Inflammatory macrophage (primary cell): ENCODE data around the gene HORMAD2.
A peak's percentile ranks its signal among the peaks of the same experiment; 100 is the strongest.

Experiments used
- DNase-seq, 2 donors: peaks; one replicate each; pipeline ENCODE4 v3.0.0-alpha.2; 2020 to 2022

The HORMAD2 gene

GRCh38 chr22:30170129-30170528, 89.9 kb downstream of the HORMAD2 start:
- DNase-seq: no peak

- DNase-seq: no peak
Measured at GRCh38 chr22:30171008-30171407, 90.7 kb downstream of the HORMAD2 start.

- no peak for DNase-seq
Measured at GRCh38 chr22:30175690-30176288, 95.5 kb downstream of the HORMAD2 start.

GRCh38 chr22:30176431-30176830, 96.2 kb downstream of the HORMAD2 start:
- no peak for DNase-seq

- DNase-seq: no peak
Measured at GRCh38 chr22:30178181-30179126, 98.2 kb downstream of the HORMAD2 start.

GRCh38 chr22:30180616-30181015, 100.4 kb downstream of the HORMAD2 start:
- DNase-seq: no peak

- no peak for DNase-seq
Measured at GRCh38 chr22:30181459-30182349, 101.4 kb downstream of the HORMAD2 start.

GRCh38 chr22:30182350-30182745, 102.1 kb downstream of the HORMAD2 start:
- DNase-seq: no peak

- peak in 1 of 2 donors; percentile 20 for DNase-seq
Measured at GRCh38 chr22:30182815-30183214, 102.6 kb downstream of the HORMAD2 start.

- no peak for DNase-seq
Measured at GRCh38 chr22:30183271-30183670, 103.0 kb downstream of the HORMAD2 start.

GRCh38 chr22:30183861-30184278, 103.6 kb downstream of the HORMAD2 start:
- DNase-seq: no peak

GRCh38 chr22:30185129-30185528, 104.9 kb downstream of the HORMAD2 start:
- DNase-seq: no peak

GRCh38 chr22:30185549-30185948, 105.3 kb downstream of the HORMAD2 start:
- DNase-seq: no peak

GRCh38 chr22:30186041-30186440, 105.8 kb downstream of the HORMAD2 start:
- DNase-seq: no peak

GRCh38 chr22:30186510-30186909, 106.2 kb downstream of the HORMAD2 start:
- peak; percentile 28 to 32 for DNase-seq

- no peak for DNase-seq
Measured at GRCh38 chr22:30187094-30187493, 106.8 kb downstream of the HORMAD2 start.

GRCh38 chr22:30187529-30188407, 107.5 kb downstream of the HORMAD2 start:
- no peak for DNase-seq

GRCh38 chr22:30188911-30189310, 108.6 kb downstream of the HORMAD2 start:
- DNase-seq: peak in 1 of 2 donors; percentile 58

- DNase-seq: no peak
Measured at GRCh38 chr22:30190574-30190973, 110.3 kb downstream of the HORMAD2 start.

GRCh38 chr22:30191040-30191701, 110.9 kb downstream of the HORMAD2 start:
- DNase-seq: no peak

- peak; percentile 19 to 32 for DNase-seq
Measured at GRCh38 chr22:30192427-30192826, 112.2 kb downstream of the HORMAD2 start.
